GM12878 (cell line): ENCODE measurements around the gene COL1A1. TPM values are rescaled to one million over a fixed set of nuclear protein-coding genes. Genes with fewer than 3 reads are reported as not detected.

ENCODE experiments used
- ATAC-seq: fragments of 200-7000 bp; cut with Tn5 transposase; 3 replicates; pipeline ENCODE4 v1.9.1; 2020; ENCODE audit warnings: mild to moderate bottlenecking, moderate library complexity
- BruUV-seq: library from RNA; stranded (reverse); fragments of 400-500 nt; replicated peaks from 2 replicates; lab custom pipeline; 2021; lab: Mats Ljungman, UMichigan
- CTCF ChIA-PET: fragments of 300-600 bp; sonication (Branson Sonifier 250); formaldehyde crosslinking; extraction: SDS; loops from one replicate; lab custom pipeline; 2021; ENCODE audit warnings: inconsistent platforms; lab: Yijun Ruan, JAX
- POLR2A ChIA-PET: fragments of 350-600 bp; formaldehyde crosslinking; extraction: SDS; loops from one replicate; lab custom pipeline; 2021; ENCODE audit warnings: inconsistent platforms; lab: Charles Lee
- RAD21 ChIA-PET: fragments of 300-600 bp; sonication (Branson Sonifier 250); formaldehyde crosslinking; loops from one replicate; lab custom pipeline; 2023; ENCODE audit warnings: antibody characterized with exemption; ENCODE audit not compliant: unreplicated experiment; lab: Charles Lee
- SMC1A ChIA-PET: fragments of 300-600 bp; sonication (Branson Sonifier 250); formaldehyde crosslinking; loops from one replicate; lab custom pipeline; 2023; ENCODE audit not compliant: unreplicated experiment, uncharacterized antibody; lab: Charles Lee
- DNase-seq: peaks from one replicate; pipeline ENCODE4 v3.0.0-alpha.2; 2011; ENCODE audit warnings: low read depth, low spot score
- FAIRE-seq: peaks from 3 replicates; lab custom pipeline; 2011; peaks lifted over from hg19 to GRCh38; lab: Jason Lieb, UNC
- H2AFZ ChIP-seq: 2 replicates; pipeline ENCODE4 v1.6.0; 2011; ENCODE audit warnings: low read depth, low read length, control low read depth; ENCODE audit not compliant: control insufficient read depth
- H3K27ac ChIP-seq: 2 replicates; pipeline ENCODE4 v1.5.1; 2011; ENCODE audit warnings: control low read depth; ENCODE audit not compliant: control insufficient read depth, insufficient read depth
- H3K27me3 ChIP-seq, 2 experiments: replicated peaks in 1 of 2; 2 replicates each; pipeline versions ENCODE4 v1.6.0 to v1.6.1; 2011; ENCODE audit warnings: low read length in 1 of 2; ENCODE audit not compliant: control insufficient read depth in 2 of 2, insufficient read depth in 2 of 2
- H3K36me3 ChIP-seq, 2 experiments: 2 replicates each; pipeline ENCODE4 v1.5.1; 2011; ENCODE audit warnings: low read length in 1 of 2; ENCODE audit not compliant: control insufficient read depth in 2 of 2, insufficient read depth in 2 of 2
- H3K4me1 ChIP-seq: 2 replicates; pipeline ENCODE4 v1.6.1; 2011; ENCODE audit warnings: mild to moderate bottlenecking, low read length, moderate library complexity, mixed read lengths; ENCODE audit not compliant: control insufficient read depth, insufficient read depth
- H3K4me2 ChIP-seq: 2 replicates; pipeline ENCODE4 v1.6.0; 2011; ENCODE audit warnings: control low read depth; ENCODE audit not compliant: control insufficient read depth, insufficient read depth
- H3K4me3 ChIP-seq: fragments of 200-600 bp; sonication (generic); 2 replicates; pipeline ENCODE4 v1.5.1; 2016
- H3K79me2 ChIP-seq: 2 replicates; pipeline ENCODE4 v1.6.0; 2011; ENCODE audit warnings: low read length; ENCODE audit not compliant: control insufficient read depth, insufficient read depth
- H3K9ac ChIP-seq: 2 replicates; pipeline ENCODE4 v1.8.0; 2011; ENCODE audit warnings: low read length, control low read depth, mixed read lengths; ENCODE audit not compliant: control insufficient read depth, insufficient read depth
- H3K9me3 ChIP-seq: replicated peaks from 3 replicates; pipeline ENCODE4 v1.5.1; 2011; ENCODE audit warnings: mild to moderate bottlenecking, low read length; ENCODE audit not compliant: control insufficient read depth, insufficient read depth
- H4K20me1 ChIP-seq: 2 replicates; pipeline ENCODE4 v1.6.0; 2011; ENCODE audit not compliant: control insufficient read depth, insufficient read depth
- BMI1 ChIP-seq: fragments of 450-650 bp; IDR thresholded peaks from 2 replicates; pipeline ENCODE4 v1.6.1; 2016; ENCODE audit warnings: mild to moderate bottlenecking, moderate library complexity, borderline replicate concordance
- CHD4 ChIP-seq: fragments of 200-600 bp; sonication (generic); IDR thresholded peaks from 2 replicates; pipeline ENCODE4 v1.6.1; 2016; ENCODE audit warnings: mild to moderate bottlenecking
- MXI1 ChIP-seq: fragments of 150-350 bp; IDR thresholded peaks from 2 replicates; pipeline ENCODE4 v1.6.1; 2011; ENCODE audit warnings: low read depth, mild to moderate bottlenecking, inconsistent platforms, low read length, improper control_type of control experiment
- NFXL1 ChIP-seq: fragments of 450-650 bp; IDR thresholded peaks from 2 replicates; pipeline ENCODE4 v1.6.1; 2017; ENCODE audit warnings: antibody characterized with exemption, mild to moderate bottlenecking, borderline replicate concordance
- NFYB ChIP-seq: IDR thresholded peaks from 2 replicates; pipeline ENCODE4 v1.6.1; 2011; ENCODE audit warnings: low read depth, mild to moderate bottlenecking, low read length, improper control_type of control experiment, moderate library complexity; ENCODE audit not compliant: insufficient read depth
- PAX8 ChIP-seq: fragments of 450-650 bp; IDR thresholded peaks from 2 replicates; pipeline ENCODE4 v1.6.1; 2017; ENCODE audit warnings: mild to moderate bottlenecking, moderate library complexity
- POLR2A ChIP-seq: IDR thresholded peaks from 2 replicates; pipeline ENCODE4 v1.6.1; 2011; ENCODE audit warnings: low read depth, mild to moderate bottlenecking, low read length
- RBBP5 ChIP-seq: fragments of 200-600 bp; sonication (generic); conservative IDR thresholded peaks from 2 replicates; pipeline ENCODE4 v1.6.1; 2016
- RCOR1 ChIP-seq: conservative IDR thresholded peaks from 2 replicates; pipeline ENCODE4 v1.6.1; 2012; ENCODE audit warnings: low read depth, low read length, improper control_type of control experiment
- SRF ChIP-seq, 2 experiments: IDR thresholded peaks; 2 replicates each; pipeline ENCODE4 v1.6.1; 2011; ENCODE audit warnings: low read depth in 2 of 2, low read length in 2 of 2, mild to moderate bottlenecking in 1 of 2, moderate library complexity in 1 of 2
- SUPT20H ChIP-seq: IDR thresholded peaks from 2 replicates; pipeline ENCODE4 v1.6.1; 2011; ENCODE audit warnings: low read depth, mild to moderate bottlenecking, low read length, moderate library complexity, borderline replicate concordance; ENCODE audit not compliant: control insufficient read depth
- WGBS: methylation state at CpG from one replicate; pipeline ENCODE4 v1.1.6; 2016; ENCODE audit warnings: low lambda C conversion rate; ENCODE audit not compliant: insufficient replicate concordance, insufficient coverage; ENCODE audit errors: missing lambda C conversion rate; 5-methylcytosine and 5-hydroxymethylcytosine counted together
- in situ Hi-C: fragments of 300-500 bp; cut with MboI; formaldehyde crosslinking; loops from 9 replicates; pipeline ENCODE4 v1.14.3; 2018; ENCODE audit warnings: mixed read lengths
- intact Hi-C: fragments of 100-400 bp; cut with micrococcal nuclease; formaldehyde crosslinking; loops from one replicate; pipeline ENCODE4 v1.14.2; 2022; ENCODE audit not compliant: unreplicated experiment
- polyA plus RNA-seq, 11 experiments: library from polyadenylated mRNA; depleted of rRNA in 4 of 11; unstranded in 6 of 11; stranded (reverse) in 5 of 11; fragments of >200 nt; fragmentation: Nextera tagmentation in 4 of 11; fragmentation: Illumina TruSeq in 1 of 11; extraction: Ambion mirVana in 4 of 11; extraction: Trizol in 1 of 11; gene quantifications; 1 replicate in 1 of 11; 2 replicates in 10 of 11; pipeline versions ENCODE4 v1.2.1 to v1.2.3, GENCODE V29; 2011 to 2016; ENCODE audit warnings: inconsistent platforms in 2 of 11, missing spikeins in 2 of 11, low read depth in 1 of 11
- total RNA-seq, 4 experiments: library from RNA; depleted of rRNA in 3 of 4; stranded (reverse); fragments of >200 nt in 3 of 4; fragmentation: Illumina TruSeq in 1 of 4; extraction: Trizol in 1 of 4; gene quantifications; 2 replicates each; pipeline versions ENCODE4 v1.2.1 to v1.2.3, GENCODE V29; 2013 to 2021
- TF ChIP-seq, protein P1 (sequence below): IDR thresholded peaks from 2 replicates; pipeline ENCODE4 v1.6.1; 2011; ENCODE audit warnings: borderline replicate concordance, low read depth, mild to moderate bottlenecking, moderate library complexity, mixed read lengths, low read length; ENCODE audit not compliant: insufficient read depth; ENCODE audit errors: extremely low read length
- TF ChIP-seq, protein P2 (sequence below): fragments of 450-650 bp; formaldehyde crosslinking; IDR thresholded peaks from 2 replicates; pipeline ENCODE4 v1.4.0; 2022; ENCODE audit warnings: mild to moderate bottlenecking, moderate library complexity
- TF ChIP-seq, protein P3 (sequence below): fragments of 450-650 bp; IDR thresholded peaks from 2 replicates; pipeline ENCODE4 v1.6.1; 2017; ENCODE audit warnings: mild to moderate bottlenecking, moderate library complexity

COL1A1 gene
- total and polyA plus RNA-seq, 10 of the 15 experiments (the other 5 are each of a cell fraction or from before 2014, with no cell fraction given) = 0.18 to 7.7 (median 2.3) TPM

DNA sequence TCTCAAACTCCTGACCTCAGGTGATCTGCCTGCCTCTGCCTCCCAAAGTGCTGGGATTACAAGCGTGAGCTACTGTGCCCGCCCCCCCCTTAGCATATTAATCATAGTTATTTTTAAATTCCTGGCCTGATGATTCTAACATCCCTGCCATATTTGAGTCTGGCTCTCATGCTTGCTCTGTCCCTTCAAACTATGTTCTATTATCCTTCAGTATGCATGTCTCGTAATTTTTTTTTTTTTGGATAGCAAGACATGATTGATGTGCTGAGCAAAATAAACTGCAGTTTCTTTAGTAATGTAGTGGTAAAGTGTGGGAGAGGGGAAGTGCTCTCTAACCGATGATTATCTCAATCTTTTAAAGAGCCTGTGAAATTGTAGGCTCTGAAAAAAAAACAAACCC is 38.5 kb upstream of the COL1A1 start (continued):
- TF ChIP-seq NFXL1 (no peak), RCOR1 (no peak), MXI1 (no peak), SUPT20H (no peak), PAX8 (no peak), NFYB (no peak)
- TF ChIP-seq, protein P1, sequence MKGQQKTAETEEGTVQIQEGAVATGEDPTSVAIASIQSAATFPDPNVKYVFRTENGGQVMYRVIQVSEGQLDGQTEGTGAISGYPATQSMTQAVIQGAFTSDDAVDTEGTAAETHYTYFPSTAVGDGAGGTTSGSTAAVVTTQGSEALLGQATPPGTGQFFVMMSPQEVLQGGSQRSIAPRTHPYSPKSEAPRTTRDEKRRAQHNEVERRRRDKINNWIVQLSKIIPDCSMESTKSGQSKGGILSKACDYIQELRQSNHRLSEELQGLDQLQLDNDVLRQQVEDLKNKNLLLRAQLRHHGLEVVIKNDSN = no peak

DNA sequence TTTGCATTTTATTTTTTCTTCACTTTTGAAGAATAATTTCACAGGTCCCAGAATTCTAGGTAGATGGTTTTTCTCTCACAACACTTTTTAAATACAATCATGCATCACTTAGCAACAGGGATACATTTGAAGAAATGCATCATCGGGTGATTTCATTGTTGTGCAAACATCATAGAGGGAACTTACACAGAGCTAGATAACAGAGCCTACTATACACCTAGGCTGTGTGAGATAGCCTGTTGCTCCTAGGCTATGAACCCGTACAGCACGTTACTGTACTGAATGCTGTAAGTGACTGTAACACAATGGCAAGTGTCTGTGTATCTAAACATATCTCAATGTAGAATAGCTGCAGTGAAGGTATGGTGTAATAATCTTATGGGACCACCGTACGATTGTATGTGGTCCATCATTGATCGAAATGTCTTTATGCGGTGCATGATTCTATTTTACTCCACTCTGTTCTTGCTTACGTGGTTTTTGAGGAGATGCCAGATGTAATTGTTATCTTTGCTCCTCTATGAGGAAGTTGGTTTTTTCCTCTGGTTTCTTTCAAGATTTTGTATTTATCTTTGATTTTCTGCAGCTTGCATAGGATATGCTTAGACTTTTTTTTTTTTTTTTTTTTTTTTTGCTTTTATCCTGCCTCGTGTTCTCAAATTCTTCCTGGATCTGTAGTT is 37.3 kb upstream of the COL1A1 start:
- no peaks in the 10 kb centered on the region for H3K4me1 ChIP-seq
- TF ChIP-seq CHD4 (no peak), BMI1 (no peak), SRF (IDR thresholded peaks at IDR 0.05; ENCODE audit: low read depth in 2 of 2, low read length in 2 of 2) (no peak), RBBP5 (no peak), POLR2A (no peak), NFXL1 (no peak)
- TF ChIP-seq, protein P2, sequence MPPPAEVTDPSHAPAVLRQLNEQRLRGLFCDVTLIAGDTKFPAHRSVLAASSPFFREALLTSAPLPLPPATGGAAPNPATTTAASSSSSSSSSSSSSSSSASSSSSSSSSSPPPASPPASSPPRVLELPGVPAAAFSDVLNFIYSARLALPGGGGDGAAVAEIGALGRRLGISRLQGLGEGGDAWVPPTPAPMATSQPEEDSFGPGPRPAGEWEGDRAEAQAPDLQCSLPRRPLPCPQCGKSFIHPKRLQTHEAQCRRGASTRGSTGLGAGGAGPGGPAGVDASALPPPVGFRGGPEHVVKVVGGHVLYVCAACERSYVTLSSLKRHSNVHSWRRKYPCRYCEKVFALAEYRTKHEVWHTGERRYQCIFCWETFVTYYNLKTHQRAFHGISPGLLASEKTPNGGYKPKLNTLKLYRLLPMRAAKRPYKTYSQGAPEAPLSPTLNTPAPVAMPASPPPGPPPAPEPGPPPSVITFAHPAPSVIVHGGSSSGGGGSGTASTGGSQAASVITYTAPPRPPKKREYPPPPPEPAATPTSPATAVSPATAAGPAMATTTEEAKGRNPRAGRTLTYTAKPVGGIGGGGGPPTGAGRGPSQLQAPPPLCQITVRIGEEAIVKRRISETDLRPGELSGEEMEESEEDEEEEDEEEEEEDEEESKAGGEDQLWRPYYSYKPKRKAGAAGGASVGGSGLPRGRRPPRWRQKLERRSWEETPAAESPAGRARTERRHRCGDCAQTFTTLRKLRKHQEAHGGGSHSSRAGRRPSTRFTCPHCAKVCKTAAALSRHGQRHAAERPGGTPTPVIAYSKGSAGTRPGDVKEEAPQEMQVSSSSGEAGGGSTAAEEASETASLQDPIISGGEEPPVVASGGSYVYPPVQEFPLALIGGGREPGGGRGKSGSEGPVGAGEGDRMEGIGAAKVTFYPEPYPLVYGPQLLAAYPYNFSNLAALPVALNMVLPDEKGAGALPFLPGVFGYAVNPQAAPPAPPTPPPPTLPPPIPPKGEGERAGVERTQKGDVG (CRISPR knock-in tag) = no peak
- TF ChIP-seq, protein P3, sequence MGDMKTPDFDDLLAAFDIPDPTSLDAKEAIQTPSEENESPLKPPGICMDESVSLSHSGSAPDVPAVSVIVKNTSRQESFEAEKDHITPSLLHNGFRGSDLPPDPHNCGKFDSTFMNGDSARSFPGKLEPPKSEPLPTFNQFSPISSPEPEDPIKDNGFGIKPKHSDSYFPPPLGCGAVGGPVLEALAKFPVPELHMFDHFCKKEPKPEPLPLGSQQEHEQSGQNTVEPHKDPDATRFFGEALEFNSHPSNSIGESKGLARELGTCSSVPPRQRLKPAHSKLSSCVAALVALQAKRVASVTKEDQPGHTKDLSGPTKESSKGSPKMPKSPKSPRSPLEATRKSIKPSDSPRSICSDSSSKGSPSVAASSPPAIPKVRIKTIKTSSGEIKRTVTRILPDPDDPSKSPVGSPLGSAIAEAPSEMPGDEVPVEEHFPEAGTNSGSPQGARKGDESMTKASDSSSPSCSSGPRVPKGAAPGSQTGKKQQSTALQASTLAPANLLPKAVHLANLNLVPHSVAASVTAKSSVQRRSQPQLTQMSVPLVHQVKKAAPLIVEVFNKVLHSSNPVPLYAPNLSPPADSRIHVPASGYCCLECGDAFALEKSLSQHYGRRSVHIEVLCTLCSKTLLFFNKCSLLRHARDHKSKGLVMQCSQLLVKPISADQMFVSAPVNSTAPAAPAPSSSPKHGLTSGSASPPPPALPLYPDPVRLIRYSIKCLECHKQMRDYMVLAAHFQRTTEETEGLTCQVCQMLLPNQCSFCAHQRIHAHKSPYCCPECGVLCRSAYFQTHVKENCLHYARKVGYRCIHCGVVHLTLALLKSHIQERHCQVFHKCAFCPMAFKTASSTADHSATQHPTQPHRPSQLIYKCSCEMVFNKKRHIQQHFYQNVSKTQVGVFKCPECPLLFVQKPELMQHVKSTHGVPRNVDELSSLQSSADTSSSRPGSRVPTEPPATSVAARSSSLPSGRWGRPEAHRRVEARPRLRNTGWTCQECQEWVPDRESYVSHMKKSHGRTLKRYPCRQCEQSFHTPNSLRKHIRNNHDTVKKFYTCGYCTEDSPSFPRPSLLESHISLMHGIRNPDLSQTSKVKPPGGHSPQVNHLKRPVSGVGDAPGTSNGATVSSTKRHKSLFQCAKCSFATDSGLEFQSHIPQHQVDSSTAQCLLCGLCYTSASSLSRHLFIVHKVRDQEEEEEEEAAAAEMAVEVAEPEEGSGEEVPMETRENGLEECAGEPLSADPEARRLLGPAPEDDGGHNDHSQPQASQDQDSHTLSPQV = no peak
- no peaks in the 10 kb centered on the region; the same call in 2 of the 3 replicates for H3K9me3 ChIP-seq
- H3K4me3 ChIP-seq = no peak overlapping the region
- ATAC-seq (no peak), FAIRE-seq (no peak), DNase-seq (no peak)
- RAD21 ChIA-PET = no interaction called here
- 49% methylated on average over 8 of the region's 9 CpGs for WGBS
- no TSS peak for BruUV-seq
- no peaks in the 10 kb centered on the region for H3K36me3 ChIP-seq
- intact Hi-C loops (no loop called here), in situ Hi-C loops (no loop called here)
- no peaks in the 10 kb centered on the region for H3K27me3 ChIP-seq
- H3K27ac ChIP-seq = no peak overlapping the region
- POLR2A ChIA-PET = no interaction called here
- CTCF ChIA-PET = no interaction called here
- no peaks in the 10 kb centered on the region for H4K20me1 ChIP-seq
- no peaks in the 10 kb centered on the region for H3K79me2 ChIP-seq
- no peak overlapping the region for H3K4me2 ChIP-seq
- H2AFZ ChIP-seq = no peak overlapping the region
- SMC1A ChIA-PET = interaction anchor here (0.7 to 1.5 kb wide), 2 partner anchors 17 to 23 kb away, joined by 3 read pairs; no protein-coding TSS in a partner anchor
- no peak overlapping the region for H3K9ac ChIP-seq
